Liver (tissue), 9 donors: Measurements from ENCODE around the gene FAM111A. TPM values are rescaled to one million over a fixed set of nuclear protein-coding genes. Genes with fewer than 3 reads are reported as not detected.

ENCODE experiments used
- DNase-seq: peaks from one replicate; pipeline ENCODE4 v3.0.0-alpha.2; 2017; ENCODE audit warnings: low spot score
- H3K27ac ChIP-seq, 2 donors: one replicate each; pipeline ENCODE4 v1.7.0; 2013; ENCODE audit warnings: inconsistent platforms in 2 of 2, low read length in 2 of 2, control low read depth in 1 of 2, low read depth in 1 of 2, mild to moderate bottlenecking in 1 of 2
- H3K27me3 ChIP-seq, 4 donors: one replicate each; pipeline versions ENCODE4 v1.6.1 to v1.7.0; 2013; ENCODE audit warnings: low read length in 3 of 4, inconsistent platforms in 1 of 4, mild to moderate bottlenecking in 1 of 4, moderate library complexity in 1 of 4; ENCODE audit not compliant: control insufficient read depth in 4 of 4, insufficient read depth in 4 of 4
- H3K36me3 ChIP-seq, 4 donors: one replicate each; pipeline versions ENCODE4 v1.6.1 to v1.7.0; 2013; ENCODE audit warnings: low read length in 3 of 4, mild to moderate bottlenecking in 3 of 4, low read depth in 1 of 4, moderate library complexity in 1 of 4; ENCODE audit not compliant: control insufficient read depth in 4 of 4, insufficient read depth in 3 of 4
- H3K4me1 ChIP-seq, 4 donors: one replicate each; pipeline versions ENCODE4 v1.6.1 to v1.7.0; 2013; ENCODE audit warnings: low read length in 3 of 4, mild to moderate bottlenecking in 3 of 4, moderate library complexity in 1 of 4; ENCODE audit not compliant: control insufficient read depth in 4 of 4, insufficient read depth in 4 of 4
- H3K4me3 ChIP-seq, 3 donors: one replicate each; pipeline versions ENCODE4 v1.6.1 to v1.7.0; 2013; ENCODE audit warnings: low read length in 3 of 3, control low read depth in 1 of 3, low read depth in 1 of 3, mild to moderate bottlenecking in 1 of 3
- H3K9ac ChIP-seq, 2 donors: one replicate each; pipeline ENCODE4 v1.7.0; 2013; ENCODE audit warnings: low read length in 2 of 2, mild to moderate bottlenecking in 2 of 2, moderate library complexity in 2 of 2, control low read depth in 1 of 2, low read depth in 1 of 2
- H3K9me3 ChIP-seq, 4 donors: one replicate each; pipeline versions ENCODE4 v1.6.1 to v1.7.0; 2013; ENCODE audit warnings: low read length in 3 of 4; ENCODE audit not compliant: control insufficient read depth in 4 of 4
- ATF3 ChIP-seq: IDR thresholded peaks from 2 replicates; pipeline ENCODE4 v1.6.1; 2016; ENCODE audit warnings: antibody characterized with exemption
- EGR1 ChIP-seq, 2 donors: IDR thresholded peaks; 2 replicates each; pipeline ENCODE4 v1.6.1; 2016 to 2018; ENCODE audit warnings: antibody characterized with exemption in 2 of 2, low read depth in 2 of 2
- FOXA1 ChIP-seq: IDR thresholded peaks from 2 replicates; pipeline ENCODE4 v1.6.1; 2016; ENCODE audit warnings: antibody characterized with exemption
- FOXA2 ChIP-seq: IDR thresholded peaks from 2 replicates; pipeline ENCODE4 v1.6.1; 2016; ENCODE audit warnings: antibody characterized with exemption
- GABPA ChIP-seq, 2 donors: IDR thresholded peaks in 1 of 2; conservative IDR thresholded peaks in 1 of 2; 2 replicates each; pipeline ENCODE4 v1.6.1; 2016; ENCODE audit warnings: antibody characterized with exemption in 2 of 2, mild to moderate bottlenecking in 1 of 2, moderate library complexity in 1 of 2
- HNF4A ChIP-seq, 2 donors: conservative IDR thresholded peaks; 2 replicates each; pipeline ENCODE4 v1.6.1; 2016; ENCODE audit warnings: antibody characterized with exemption in 2 of 2, mild to moderate bottlenecking in 2 of 2
- HNF4G ChIP-seq: IDR thresholded peaks from 2 replicates; pipeline ENCODE4 v1.6.1; 2016; ENCODE audit warnings: antibody characterized with exemption
- JUND ChIP-seq, 2 donors: IDR thresholded peaks; 2 replicates each; pipeline ENCODE4 v1.6.1; 2016; ENCODE audit warnings: antibody characterized with exemption in 2 of 2
- NR2F2 ChIP-seq: IDR thresholded peaks from 2 replicates; pipeline ENCODE4 v1.6.1; 2016; ENCODE audit warnings: antibody characterized with exemption
- RAD21 ChIP-seq, 2 donors: IDR thresholded peaks; 2 replicates each; pipeline ENCODE4 v1.6.1; 2016; ENCODE audit warnings: antibody characterized with exemption in 2 of 2, mild to moderate bottlenecking in 2 of 2
- REST ChIP-seq: IDR thresholded peaks from 2 replicates; pipeline ENCODE4 v1.6.1; 2016; ENCODE audit warnings: antibody characterized with exemption, mild to moderate bottlenecking
- RXRA ChIP-seq, 2 donors: IDR thresholded peaks; 2 replicates each; pipeline ENCODE4 v1.6.1; 2017 to 2018; ENCODE audit warnings: antibody characterized with exemption in 2 of 2, mild to moderate bottlenecking in 1 of 2
- SP1 ChIP-seq: IDR thresholded peaks from 2 replicates; pipeline ENCODE4 v1.6.1; 2018; ENCODE audit warnings: antibody characterized with exemption, mild to moderate bottlenecking
- TAF1 ChIP-seq: conservative IDR thresholded peaks from 2 replicates; pipeline ENCODE4 v1.6.1; 2016; ENCODE audit warnings: antibody characterized with exemption, mild to moderate bottlenecking
- YY1 ChIP-seq: IDR thresholded peaks from 2 replicates; pipeline ENCODE4 v1.6.1; 2016; ENCODE audit warnings: antibody characterized with exemption, mild to moderate bottlenecking
- ZBTB33 ChIP-seq: IDR thresholded peaks from 2 replicates; pipeline ENCODE4 v1.6.1; 2016; ENCODE audit warnings: antibody characterized with exemption
- WGBS: extraction: QIAGEN DNeasy Blood & Tissue Kit; methylation state at CpG from one replicate; pipeline ENCODE4 v1.1.7; 2013; 5-methylcytosine and 5-hydroxymethylcytosine counted together
- polyA plus RNA-seq, 2 donors: library from polyadenylated mRNA; stranded (reverse) in 1 of 2; unstranded in 1 of 2; fragments of 200-250 nt in 1 of 2; fragments of >200 nt in 1 of 2; fragmentation: Nextera tagmentation in 1 of 2; extraction: Ambion mirVana in 1 of 2; gene quantifications; one replicate each; pipeline versions ENCODE4 v1.2.1 to v1.2.3, GENCODE V29; 2013 to 2015
- total RNA-seq, 2 donors: library from RNA; depleted of rRNA; stranded (reverse); fragments of >200 nt; gene quantifications; one replicate each; pipeline ENCODE4 v1.2.3, GENCODE V29; 2014
- TF ChIP-seq, protein P1 (sequence below): IDR thresholded peaks from 2 replicates; pipeline ENCODE4 v1.6.1; 2016; ENCODE audit warnings: antibody characterized with exemption
- TF ChIP-seq, protein P2 (sequence below): fragments of 150-350 bp; IDR thresholded peaks from 2 replicates; pipeline ENCODE4 v1.5.1; 2017; ENCODE audit warnings: improper control_type of control experiment, low read depth, low read length; ENCODE audit not compliant: missing input control
- donor health status: healthy.
- donor health status: healthy.
- donor health status: healthy.
- donor health status: healthy.
- donor health status: healthy.

Gene FAM111A
- total and polyA plus RNA-seq, 4 donors, result 5.9 to 27.0 (median 14.2) TPM

DNA sequence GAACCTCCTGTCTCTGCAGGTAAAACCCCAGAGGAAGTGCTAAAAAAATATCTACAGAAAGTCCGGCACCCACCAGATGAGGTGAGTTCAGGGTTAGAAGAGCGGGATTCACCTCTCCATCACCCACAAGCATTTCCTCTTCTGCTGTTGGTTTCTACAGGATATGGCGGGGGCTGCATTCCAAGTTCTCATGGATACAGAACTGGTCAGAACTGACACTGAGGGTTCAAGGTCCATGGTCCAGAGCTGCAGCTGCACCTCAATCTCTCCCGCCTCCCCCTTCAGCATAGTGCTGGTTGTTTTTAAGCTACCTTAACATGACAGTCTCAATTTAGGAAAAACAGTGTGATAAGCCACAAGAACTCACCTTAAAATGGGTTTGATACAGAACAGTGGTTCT is 48.4 kb downstream of the FAM111A start:
- Histone ChIP-seq H3K27ac (peak overlapping the region; percentile 76 to 81), H3K36me3 (peaks cover 6 to 47% (median 21%) of the 10 kb centered on the region in 4 donors), H3K27me3 (no peaks in the 10 kb centered on the region), H3K4me3 (no peak overlapping the region), H3K9me3 (no peaks in the 10 kb centered on the region), H3K9ac (peak overlapping the region in 1 of 2 donors; percentile 51), H3K4me1 (peaks cover 17 to 60% (median 42%) of the 10 kb centered on the region in 4 donors)
- no peak for TF ChIP-seq FOXA2
- peak; percentile 33 to 48 for TF ChIP-seq EGR1 (IDR thresholded peaks at IDR 0.05; ENCODE audit: low read depth in 2 of 2)
- TF ChIP-seq TAF1, result no peak
- peak; percentile 68 for TF ChIP-seq REST
- peak; percentile 32 for TF ChIP-seq ZBTB33
- TF ChIP-seq ATF3, result no peak
- peak; percentile 76 for TF ChIP-seq YY1
- peak in 1 of 2 donors; percentile 57 for TF ChIP-seq JUND (IDR thresholded peaks at IDR 0.05)
- TF ChIP-seq RXRA (IDR thresholded peaks at IDR 0.05), result peak; percentile 79
- peak; percentile 99 for TF ChIP-seq SP1
- peak; percentile 99 for TF ChIP-seq HNF4A (conservative IDR thresholded peaks at IDR 0.05)
- TF ChIP-seq RAD21 (IDR thresholded peaks at IDR 0.05), result no peak
- TF ChIP-seq GABPA (IDR thresholded peaks at IDR 0.05 in 1 of 2, conservative IDR thresholded peaks at IDR 0.05 in 1 of 2), result peak in 1 of 2 donors; percentile 51
- peak; percentile 8 for TF ChIP-seq NR2F2
- TF ChIP-seq, protein P1, sequence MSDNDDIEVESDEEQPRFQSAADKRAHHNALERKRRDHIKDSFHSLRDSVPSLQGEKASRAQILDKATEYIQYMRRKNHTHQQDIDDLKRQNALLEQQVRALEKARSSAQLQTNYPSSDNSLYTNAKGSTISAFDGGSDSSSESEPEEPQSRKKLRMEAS, result peak; percentile 70
- TF ChIP-seq FOXA1, result no peak
- TF ChIP-seq HNF4G, result peak; percentile 96
- TF ChIP-seq, protein P2, sequence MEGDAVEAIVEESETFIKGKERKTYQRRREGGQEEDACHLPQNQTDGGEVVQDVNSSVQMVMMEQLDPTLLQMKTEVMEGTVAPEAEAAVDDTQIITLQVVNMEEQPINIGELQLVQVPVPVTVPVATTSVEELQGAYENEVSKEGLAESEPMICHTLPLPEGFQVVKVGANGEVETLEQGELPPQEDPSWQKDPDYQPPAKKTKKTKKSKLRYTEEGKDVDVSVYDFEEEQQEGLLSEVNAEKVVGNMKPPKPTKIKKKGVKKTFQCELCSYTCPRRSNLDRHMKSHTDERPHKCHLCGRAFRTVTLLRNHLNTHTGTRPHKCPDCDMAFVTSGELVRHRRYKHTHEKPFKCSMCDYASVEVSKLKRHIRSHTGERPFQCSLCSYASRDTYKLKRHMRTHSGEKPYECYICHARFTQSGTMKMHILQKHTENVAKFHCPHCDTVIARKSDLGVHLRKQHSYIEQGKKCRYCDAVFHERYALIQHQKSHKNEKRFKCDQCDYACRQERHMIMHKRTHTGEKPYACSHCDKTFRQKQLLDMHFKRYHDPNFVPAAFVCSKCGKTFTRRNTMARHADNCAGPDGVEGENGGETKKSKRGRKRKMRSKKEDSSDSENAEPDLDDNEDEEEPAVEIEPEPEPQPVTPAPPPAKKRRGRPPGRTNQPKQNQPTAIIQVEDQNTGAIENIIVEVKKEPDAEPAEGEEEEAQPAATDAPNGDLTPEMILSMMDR, result no peak
- DNase-seq, result no peak
- 32% methylated on average over 4 of the region's 4 CpGs for WGBS
